CD14-positive monocyte (primary cell): Measurements from ENCODE around the gene MAL. TPM values are rescaled to one million over a fixed set of nuclear protein-coding genes. Genes with fewer than 3 reads are reported as not detected.

Experiments
- DNase-seq, 3 donors: peaks; one replicate each; pipeline ENCODE4 v3.0.0-alpha.2; 2011 to 2022
- H2AFZ ChIP-seq: 2 replicates; pipeline ENCODE4 v1.6.0; 2012; ENCODE audit warnings: mild to moderate bottlenecking, low read depth, low read length, inconsistent platforms; ENCODE audit not compliant: insufficient read depth, poor library complexity, severe bottlenecking
- H3K27ac ChIP-seq, 2 donors: 1 replicate in 1 of 2; 2 replicates in 1 of 2; pipeline ENCODE4 v1.5.1; 2012 to 2013; ENCODE audit warnings: low read length in 2 of 2, control low read depth in 1 of 2, inconsistent platforms in 1 of 2, low read depth in 1 of 2, mild to moderate bottlenecking in 1 of 2
- H3K27me3 ChIP-seq, 2 donors: one replicate each; pipeline versions ENCODE4 v1.6.0 to v1.6.1; 2011 to 2013; ENCODE audit warnings: low read length in 2 of 2; ENCODE audit not compliant: control insufficient read depth in 2 of 2, insufficient read depth in 2 of 2
- H3K36me3 ChIP-seq, 2 donors: replicated peaks in 1 of 2; 1 replicate in 1 of 2; 2 replicates in 1 of 2; pipeline versions ENCODE4 v1.5.1 to v1.6.1; 2012 to 2013; ENCODE audit warnings: low read length in 2 of 2, control low read depth in 1 of 2, inconsistent platforms in 1 of 2, mild to moderate bottlenecking in 1 of 2; ENCODE audit not compliant: insufficient read depth in 2 of 2, control insufficient read depth in 1 of 2
- H3K4me1 ChIP-seq, 2 donors: 1 replicate in 1 of 2; 2 replicates in 1 of 2; pipeline versions ENCODE4 v1.5.1 to v1.6.1; 2012 to 2013; ENCODE audit warnings: low read length in 2 of 2, control low read depth in 1 of 2, inconsistent platforms in 1 of 2, mild to moderate bottlenecking in 1 of 2, moderate library complexity in 1 of 2; ENCODE audit not compliant: insufficient read depth in 2 of 2, control insufficient read depth in 1 of 2
- H3K4me2 ChIP-seq: replicated peaks from 2 replicates; pipeline ENCODE3; 2012; ENCODE audit warnings: low read length, moderate library complexity, mild to moderate bottlenecking; ENCODE audit not compliant: poor library complexity, severe bottlenecking; ENCODE audit errors: extremely low read depth
- H3K4me3 ChIP-seq, 3 experiments: fragments of 200-600 bp in 1 of 3; sonication (generic) in 1 of 3; replicated peaks in 1 of 3; 1 replicate in 2 of 3; 2 replicates in 1 of 3; pipeline ENCODE4 v1.5.1; 2011 to 2013; ENCODE audit warnings: low read length in 3 of 3, mild to moderate bottlenecking in 3 of 3, control low read depth in 2 of 3, low read depth in 2 of 3, inconsistent platforms in 1 of 3, moderate library complexity in 1 of 3
- H3K79me2 ChIP-seq: 2 replicates; pipeline ENCODE4 v1.6.0; 2012; ENCODE audit warnings: mild to moderate bottlenecking, control low read depth, inconsistent platforms, low read length, moderate library complexity; ENCODE audit not compliant: insufficient read depth
- H3K9ac ChIP-seq: 2 replicates; pipeline ENCODE4 v1.6.0; 2017; ENCODE audit warnings: low read length, mild to moderate bottlenecking; ENCODE audit not compliant: insufficient read depth, poor library complexity, severe bottlenecking
- H3K9me3 ChIP-seq, 2 donors: replicated peaks in 1 of 2; 1 replicate in 1 of 2; 2 replicates in 1 of 2; pipeline versions ENCODE4 v1.5.1 to v1.6.1; 2012 to 2013; ENCODE audit warnings: low read length in 2 of 2, control low read depth in 1 of 2; ENCODE audit not compliant: control insufficient read depth in 1 of 2, insufficient read depth in 1 of 2
- H4K20me1 ChIP-seq: 2 replicates; pipeline ENCODE4 v1.6.0; 2012; ENCODE audit warnings: mild to moderate bottlenecking, low read length, control low read depth, moderate library complexity; ENCODE audit not compliant: insufficient read depth
- H3K27ac Mint-ChIP-seq, 7 donors: one replicate each; pipeline ENCODE4 v1.8.0; 2020; ENCODE audit warnings: mild to moderate bottlenecking in 7 of 7, mixed read lengths in 7 of 7, moderate library complexity in 6 of 7, inconsistent platforms in 2 of 7
- H3K27me3 Mint-ChIP-seq, 3 donors: one replicate each; pipeline ENCODE4 v1.8.0; 2021 to 2022; ENCODE audit warnings: low read depth in 3 of 3, mild to moderate bottlenecking in 3 of 3, mixed read lengths in 3 of 3, moderate library complexity in 3 of 3, inconsistent platforms in 1 of 3
- H3K36me3 Mint-ChIP-seq, 2 donors: one replicate each; pipeline ENCODE4 v1.8.0; 2020; ENCODE audit warnings: mixed read lengths in 2 of 2, inconsistent platforms in 1 of 2, mild to moderate bottlenecking in 1 of 2
- H3K4me1 Mint-ChIP-seq: one replicate; pipeline ENCODE4 v1.8.0; 2020; ENCODE audit warnings: mild to moderate bottlenecking, mixed read lengths
- H3K4me3 Mint-ChIP-seq, 2 donors: one replicate each; pipeline ENCODE4 v1.8.0; 2020; ENCODE audit warnings: mild to moderate bottlenecking in 2 of 2, mixed read lengths in 2 of 2, moderate library complexity in 1 of 2
- H3K9me3 Mint-ChIP-seq, 7 donors: one replicate each; pipeline ENCODE4 v1.8.0; 2020 to 2022; ENCODE audit warnings: mixed read lengths in 7 of 7, mild to moderate bottlenecking in 6 of 7, moderate library complexity in 6 of 7, inconsistent platforms in 2 of 7
- whole genome bisulfite sequencing: methylation state at CpG from one replicate; pipeline ENCODE4 v1.1.5; 2013; ENCODE audit warnings: missing lambda C conversion rate; ENCODE audit not compliant: insufficient coverage; 5-methylcytosine and 5-hydroxymethylcytosine counted together
- intact Hi-C, 2 donors: fragments of 100-400 bp; cut with micrococcal nuclease; formaldehyde crosslinking; loops; one replicate each; pipeline versions ENCODE4 v1.15.0 to v1.15.1; 2023
- polyA plus RNA-seq, 3 donors: library from polyadenylated mRNA; depleted of rRNA in 1 of 3; unstranded in 2 of 3; stranded (reverse) in 1 of 3; fragments of 300-500 nt in 2 of 3; fragments of >200 nt in 1 of 3; fragmentation: Illumina TruSeq in 2 of 3; gene quantifications; 1 replicate in 2 of 3; 2 replicates in 1 of 3; pipeline ENCODE4 v1.2.3, GENCODE V29; 2012 to 2021
- TF ChIP-seq, protein P1 (sequence below): fragments of 200-600 bp; IDR thresholded peaks from one replicate; pipeline ENCODE4 v1.8.0; 2022; ENCODE audit warnings: antibody characterized with exemption, mild to moderate bottlenecking

MAL gene
- polyA plus RNA-seq, 3 donors: 0.39 to 0.48 TPM; not detected in 1

DNA sequence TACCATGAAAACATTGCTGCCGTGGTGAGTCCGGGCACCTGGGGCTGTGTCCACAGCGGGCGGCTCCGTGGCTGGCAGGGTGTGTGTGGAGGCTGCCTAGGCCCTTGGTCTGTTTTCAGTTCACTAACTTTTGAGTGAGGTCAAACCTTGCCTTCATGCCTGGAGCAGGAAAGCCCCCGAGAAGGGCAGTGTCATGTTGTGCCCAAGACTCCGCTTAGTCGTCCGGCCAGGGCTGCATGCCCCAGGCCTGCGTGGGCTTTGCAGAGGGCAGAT lies 24.1 kb downstream of the MAL start:
- Histone ChIP-seq H3K36me3 (no peaks in the 10 kb centered on the region), H3K27me3 (no peaks in the 10 kb centered on the region), H3K79me2 (no peaks in the 10 kb centered on the region), H3K4me3 (no peak overlapping the region), H3K9ac (no peak overlapping the region), H3K4me2 (no peak overlapping the region), H4K20me1 (no peaks in the 10 kb centered on the region), H2AFZ (no peak overlapping the region), H3K9me3 (no peaks in the 10 kb centered on the region), H3K27ac (no peak overlapping the region), H3K4me1 (no peaks in the 10 kb centered on the region)
- Mint-ChIP-seq H3K9me3 (no peaks in the 10 kb centered on the region), H3K27ac (no peak overlapping the region), H3K36me3 (no peaks in the 10 kb centered on the region), H3K27me3 (peaks cover 3 to 11% (median 10%) of the 10 kb centered on the region in 3 donors), H3K4me1 (no peaks in the 10 kb centered on the region), H3K4me3 (no peak overlapping the region)
- intact Hi-C loops: no loop called here
- DNase-seq: no peak
- TF ChIP-seq, protein P1, sequence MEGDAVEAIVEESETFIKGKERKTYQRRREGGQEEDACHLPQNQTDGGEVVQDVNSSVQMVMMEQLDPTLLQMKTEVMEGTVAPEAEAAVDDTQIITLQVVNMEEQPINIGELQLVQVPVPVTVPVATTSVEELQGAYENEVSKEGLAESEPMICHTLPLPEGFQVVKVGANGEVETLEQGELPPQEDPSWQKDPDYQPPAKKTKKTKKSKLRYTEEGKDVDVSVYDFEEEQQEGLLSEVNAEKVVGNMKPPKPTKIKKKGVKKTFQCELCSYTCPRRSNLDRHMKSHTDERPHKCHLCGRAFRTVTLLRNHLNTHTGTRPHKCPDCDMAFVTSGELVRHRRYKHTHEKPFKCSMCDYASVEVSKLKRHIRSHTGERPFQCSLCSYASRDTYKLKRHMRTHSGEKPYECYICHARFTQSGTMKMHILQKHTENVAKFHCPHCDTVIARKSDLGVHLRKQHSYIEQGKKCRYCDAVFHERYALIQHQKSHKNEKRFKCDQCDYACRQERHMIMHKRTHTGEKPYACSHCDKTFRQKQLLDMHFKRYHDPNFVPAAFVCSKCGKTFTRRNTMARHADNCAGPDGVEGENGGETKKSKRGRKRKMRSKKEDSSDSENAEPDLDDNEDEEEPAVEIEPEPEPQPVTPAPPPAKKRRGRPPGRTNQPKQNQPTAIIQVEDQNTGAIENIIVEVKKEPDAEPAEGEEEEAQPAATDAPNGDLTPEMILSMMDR: no peak
- WGBS: 98% methylated on average over 5 of the region's 10 CpGs

DNA sequence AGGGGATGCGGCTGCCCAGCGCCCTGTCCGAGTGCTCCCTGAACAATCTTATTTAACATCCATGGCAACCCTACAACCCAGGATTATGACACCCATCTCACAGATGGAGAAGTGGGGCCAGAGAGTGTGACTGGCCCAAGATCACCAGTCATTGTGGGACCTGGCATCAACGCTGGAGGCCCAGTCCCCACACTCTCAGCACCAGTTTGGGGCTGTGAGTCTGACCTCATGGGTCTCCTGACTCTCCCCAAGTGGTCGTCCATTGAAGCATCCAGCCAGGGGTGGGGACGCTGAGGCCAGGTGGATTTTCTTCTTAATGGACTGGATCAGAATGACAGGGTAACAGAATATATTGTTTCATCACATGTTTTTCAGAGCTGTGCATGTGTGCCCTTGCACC lies 24.5 kb downstream of the MAL start:
- no peak overlapping the region for H3K27ac ChIP-seq
- no peaks in the 10 kb centered on the region for H3K36me3 ChIP-seq
- H3K4me1 Mint-ChIP-seq: no peaks in the 10 kb centered on the region

More for the DNA sequence above, 24.5 kb downstream of the MAL start:
- no peaks in the 10 kb centered on the region for H3K9me3 ChIP-seq
- no peaks in the 10 kb centered on the region for H4K20me1 ChIP-seq
- TF ChIP-seq, protein P1: no peak
- no peak overlapping the region for H2AFZ ChIP-seq
- H3K27me3 Mint-ChIP-seq: peaks cover 3 to 11% (median 10%) of the 10 kb centered on the region in 3 donors
- no peak overlapping the region for H3K9ac ChIP-seq
- intact Hi-C loops: no loop called here
- no peaks in the 10 kb centered on the region for H3K27me3 ChIP-seq
- no peaks in the 10 kb centered on the region for H3K36me3 Mint-ChIP-seq
- no peaks in the 10 kb centered on the region for H3K9me3 Mint-ChIP-seq
- WGBS: 96% methylated on average over 3 of the region's 6 CpGs
- no peak overlapping the region for H3K4me3 ChIP-seq
- no peak overlapping the region for H3K4me2 ChIP-seq
- H3K27ac Mint-ChIP-seq: no peak overlapping the region
- H3K4me3 Mint-ChIP-seq: no peak overlapping the region
- no peak for DNase-seq
- H3K4me1 ChIP-seq: no peaks in the 10 kb centered on the region
- no peaks in the 10 kb centered on the region for H3K79me2 ChIP-seq
